H1 (cell line): Measurements from ENCODE around the gene MTURN. TPM values are rescaled to one million over a fixed set of nuclear protein-coding genes. Genes with fewer than 3 reads are reported as not detected.

Source experiments
- ASH2L ChIP-seq: fragments of 200-600, 300-600 bp; sonication (generic); IDR thresholded peaks from one replicate; pipeline ENCODE4 v1.7.1; 2017; ENCODE audit warnings: low read length
- HDAC2 ChIP-seq, 2 experiments: fragments of 300-600 bp in 1 of 2; sonication (generic) in 1 of 2; IDR thresholded peaks; 2 replicates each; pipeline ENCODE4 v1.6.1; 2011 to 2012; ENCODE audit warnings: low read depth in 2 of 2, low read length in 2 of 2, mild to moderate bottlenecking in 2 of 2, moderate library complexity in 2 of 2, borderline replicate concordance in 1 of 2, inconsistent platforms in 1 of 2
- HDAC6 ChIP-seq: IDR thresholded peaks from one replicate; pipeline ENCODE4 v1.7.1; 2012; ENCODE audit warnings: low read depth, mild to moderate bottlenecking, inconsistent platforms, low read length, moderate library complexity
- JUN ChIP-seq: IDR thresholded peaks from 2 replicates; pipeline ENCODE4 v1.6.1; 2011; ENCODE audit warnings: low read depth, mild to moderate bottlenecking, improper control_type of control experiment, low read length
- JUND ChIP-seq: IDR thresholded peaks from 2 replicates; pipeline ENCODE4 v1.6.1; 2011; ENCODE audit warnings: mild to moderate bottlenecking, improper control_type of control experiment, low read length
- KDM4A ChIP-seq: IDR thresholded peaks from one replicate; pipeline ENCODE4 v1.7.1; 2012; ENCODE audit warnings: low read depth, mild to moderate bottlenecking, moderate library complexity, low read length, inconsistent platforms; ENCODE audit not compliant: severe bottlenecking
- PHF8 ChIP-seq: fragments of 200-600 bp; sonication (generic); conservative IDR thresholded peaks from 2 replicates; pipeline ENCODE4 v1.7.1; 2012; ENCODE audit warnings: low read depth, mild to moderate bottlenecking, inconsistent platforms, low read length, moderate library complexity
- RBBP5 ChIP-seq: IDR thresholded peaks from 2 replicates; pipeline ENCODE4 v1.7.1; 2012; ENCODE audit warnings: low read depth, mild to moderate bottlenecking, inconsistent platforms, low read length, moderate library complexity, borderline replicate concordance
- SIRT6 ChIP-seq: IDR thresholded peaks from one replicate; pipeline ENCODE4 v1.7.1; 2012; ENCODE audit warnings: low read length, inconsistent platforms
- TAF1 ChIP-seq: IDR thresholded peaks from 2 replicates; pipeline ENCODE4 v1.6.1; 2011; ENCODE audit warnings: mild to moderate bottlenecking, low read depth, low read length
- polyA plus RNA-seq, 7 experiments: library from polyadenylated mRNA; depleted of rRNA in 3 of 7; stranded (reverse) in 5 of 7; unstranded in 2 of 7; fragments of >200 nt in 5 of 7; fragments of 200-250 nt in 2 of 7; gene quantifications; 1 replicate in 5 of 7; 2 replicates in 1 of 7; 4 replicates in 1 of 7; pipeline versions ENCODE4 v1.2.1 to v1.2.3, GENCODE V29; 2011 to 2013; ENCODE audit warnings: missing spikeins in 2 of 7, mixed read lengths in 2 of 7
- total RNA-seq: library from RNA; stranded (reverse); fragmentation: NEBNext Ultra II Directional; extraction: Animal tissue kit (Norgen Biotek cat#: 25700); gene quantifications from 2 replicates; pipeline ENCODE4 v1.2.1, GENCODE V29; 2021
- TF ChIP-seq, protein P1 (sequence below): IDR thresholded peaks from 2 replicates; pipeline ENCODE4 v1.6.1; 2012; ENCODE audit warnings: low read length, inconsistent platforms

The MTURN gene
- total and polyA plus RNA-seq, 2 of the 8 experiments (the other 6 are each of a cell fraction or from before 2014, with no cell fraction given) = 2.6 to 5.8 TPM

DNA sequence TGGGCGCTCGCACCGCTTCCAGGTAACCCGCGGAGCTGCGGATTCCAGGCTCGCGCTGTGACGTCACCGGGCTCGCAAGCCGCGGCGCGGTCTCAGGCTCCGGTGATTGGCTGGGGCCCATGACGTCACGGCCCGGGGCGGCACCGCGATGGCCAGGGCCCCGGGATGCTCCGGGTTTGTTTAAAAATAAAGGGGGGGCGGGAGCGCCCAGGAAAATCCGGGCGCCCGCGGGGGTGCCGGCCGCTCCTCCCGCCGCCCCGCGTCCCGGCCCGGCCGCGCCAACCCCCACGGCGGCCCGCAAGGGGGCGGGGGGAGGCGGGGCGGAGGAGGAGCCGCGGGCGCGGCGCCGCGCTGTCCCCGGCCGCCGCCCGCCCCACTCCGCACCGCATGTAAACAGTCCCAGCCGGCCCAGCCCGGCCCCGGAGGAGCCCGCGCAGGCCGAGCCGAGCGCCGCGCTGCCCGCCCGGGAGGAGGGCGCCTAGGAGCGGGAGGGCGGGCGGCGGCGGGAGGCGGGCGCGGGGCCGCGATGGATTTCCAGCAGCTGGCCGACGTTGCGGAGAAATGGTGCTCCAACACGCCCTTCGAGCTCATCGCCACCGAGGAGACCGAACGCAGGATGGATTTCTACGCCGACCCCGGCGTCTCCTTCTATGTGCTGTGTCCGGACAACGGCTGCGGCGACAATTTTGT, at the start of gene MTURN (continued):
- TF ChIP-seq RBBP5 (0 out of 2 replicates have a peak, but pooled peaks have one; percentile 24), JUND (peak; percentile 82), HDAC6 (no peak), TAF1 (peak; percentile 46; the same call in 1 of the 2 replicates), SIRT6 (no peak), HDAC2 (IDR thresholded peaks at IDR 0.05; ENCODE audit: borderline replicate concordance in 1 of 2, low read depth in 2 of 2, low read length in 2 of 2) (0 out of 4 replicates have a peak, but pooled peaks of 1 of the 2 experiments have one; percentile 4), KDM4A (no peak), JUN (no peak), ASH2L (no peak), PHF8 (peak; percentile 59)
- TF ChIP-seq, protein P1, sequence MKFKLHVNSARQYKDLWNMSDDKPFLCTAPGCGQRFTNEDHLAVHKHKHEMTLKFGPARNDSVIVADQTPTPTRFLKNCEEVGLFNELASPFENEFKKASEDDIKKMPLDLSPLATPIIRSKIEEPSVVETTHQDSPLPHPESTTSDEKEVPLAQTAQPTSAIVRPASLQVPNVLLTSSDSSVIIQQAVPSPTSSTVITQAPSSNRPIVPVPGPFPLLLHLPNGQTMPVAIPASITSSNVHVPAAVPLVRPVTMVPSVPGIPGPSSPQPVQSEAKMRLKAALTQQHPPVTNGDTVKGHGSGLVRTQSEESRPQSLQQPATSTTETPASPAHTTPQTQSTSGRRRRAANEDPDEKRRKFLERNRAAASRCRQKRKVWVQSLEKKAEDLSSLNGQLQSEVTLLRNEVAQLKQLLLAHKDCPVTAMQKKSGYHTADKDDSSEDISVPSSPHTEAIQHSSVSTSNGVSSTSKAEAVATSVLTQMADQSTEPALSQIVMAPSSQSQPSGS = 0 out of 2 replicates have a peak, but pooled peaks have one; percentile 64
- TF ChIP-seq, all 59 proteins: peak for 10
